Fibroblast of the aortic adventitia (primary cell): ENCODE measurements around the gene BCR. TPM values are rescaled to one million over a fixed set of nuclear protein-coding genes. Genes with fewer than 3 reads are reported as not detected.

Experiments used
- DNase-seq: peaks from one replicate; pipeline ENCODE4 v3.0.0-alpha.2; 2010; ENCODE audit warnings: low read depth
- H3K4me3 ChIP-seq: 2 replicates; pipeline ENCODE4 v1.5.1; 2011; ENCODE audit warnings: low read depth, mild to moderate bottlenecking, control low read depth, low read length, moderate library complexity
- total RNA-seq: library from RNA; depleted of rRNA; stranded (reverse); fragments of >200 nt; gene quantifications from 2 replicates; pipeline ENCODE4 v1.2.3, GENCODE V29; 2012; ENCODE audit warnings: low replicate concordance
- TF ChIP-seq, protein P1 (sequence below): IDR thresholded peaks from 2 replicates; pipeline ENCODE4 v1.5.1; 2011; ENCODE audit warnings: mild to moderate bottlenecking, low read length, control low read depth, inconsistent platforms; ENCODE audit not compliant: insufficient read depth

Gene BCR
- total RNA-seq, 1 donor = 37.3 TPM

DNA sequence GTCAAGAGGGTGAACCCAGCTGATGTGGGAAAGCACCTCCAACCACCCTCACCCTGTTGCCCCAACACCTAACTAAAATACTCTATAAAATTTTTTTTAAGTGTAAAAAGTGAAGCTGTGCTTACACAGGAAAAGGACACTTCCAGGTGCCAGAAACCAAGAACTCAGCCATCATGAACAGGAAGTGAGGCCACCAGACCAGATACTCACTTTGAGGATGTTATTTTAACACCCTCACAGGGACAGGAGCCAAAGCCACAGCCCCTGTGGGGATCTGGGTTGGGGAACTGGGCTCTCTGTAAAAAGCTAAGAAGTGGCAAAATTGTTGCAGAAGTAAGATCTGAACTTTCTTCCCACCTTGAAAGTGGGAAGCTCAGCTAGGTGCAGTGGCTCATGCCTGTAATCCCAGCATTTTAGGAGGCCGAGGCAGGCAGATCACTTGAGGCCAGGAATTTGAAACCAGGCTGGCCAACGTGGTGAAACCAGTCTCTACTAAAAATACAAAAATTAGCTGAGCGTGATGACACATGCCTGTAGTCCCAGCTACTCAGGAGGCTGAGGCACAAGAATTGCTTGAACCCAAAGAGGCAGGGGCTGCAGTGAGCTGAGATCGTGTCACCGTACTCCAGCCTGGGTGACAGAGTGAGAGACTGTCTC lies 42.3 kb upstream of the BCR start:
- DNase-seq = no peak
- TF ChIP-seq, protein P1, sequence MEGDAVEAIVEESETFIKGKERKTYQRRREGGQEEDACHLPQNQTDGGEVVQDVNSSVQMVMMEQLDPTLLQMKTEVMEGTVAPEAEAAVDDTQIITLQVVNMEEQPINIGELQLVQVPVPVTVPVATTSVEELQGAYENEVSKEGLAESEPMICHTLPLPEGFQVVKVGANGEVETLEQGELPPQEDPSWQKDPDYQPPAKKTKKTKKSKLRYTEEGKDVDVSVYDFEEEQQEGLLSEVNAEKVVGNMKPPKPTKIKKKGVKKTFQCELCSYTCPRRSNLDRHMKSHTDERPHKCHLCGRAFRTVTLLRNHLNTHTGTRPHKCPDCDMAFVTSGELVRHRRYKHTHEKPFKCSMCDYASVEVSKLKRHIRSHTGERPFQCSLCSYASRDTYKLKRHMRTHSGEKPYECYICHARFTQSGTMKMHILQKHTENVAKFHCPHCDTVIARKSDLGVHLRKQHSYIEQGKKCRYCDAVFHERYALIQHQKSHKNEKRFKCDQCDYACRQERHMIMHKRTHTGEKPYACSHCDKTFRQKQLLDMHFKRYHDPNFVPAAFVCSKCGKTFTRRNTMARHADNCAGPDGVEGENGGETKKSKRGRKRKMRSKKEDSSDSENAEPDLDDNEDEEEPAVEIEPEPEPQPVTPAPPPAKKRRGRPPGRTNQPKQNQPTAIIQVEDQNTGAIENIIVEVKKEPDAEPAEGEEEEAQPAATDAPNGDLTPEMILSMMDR = no peak
- H3K4me3 ChIP-seq = no peak overlapping the region

DNA sequence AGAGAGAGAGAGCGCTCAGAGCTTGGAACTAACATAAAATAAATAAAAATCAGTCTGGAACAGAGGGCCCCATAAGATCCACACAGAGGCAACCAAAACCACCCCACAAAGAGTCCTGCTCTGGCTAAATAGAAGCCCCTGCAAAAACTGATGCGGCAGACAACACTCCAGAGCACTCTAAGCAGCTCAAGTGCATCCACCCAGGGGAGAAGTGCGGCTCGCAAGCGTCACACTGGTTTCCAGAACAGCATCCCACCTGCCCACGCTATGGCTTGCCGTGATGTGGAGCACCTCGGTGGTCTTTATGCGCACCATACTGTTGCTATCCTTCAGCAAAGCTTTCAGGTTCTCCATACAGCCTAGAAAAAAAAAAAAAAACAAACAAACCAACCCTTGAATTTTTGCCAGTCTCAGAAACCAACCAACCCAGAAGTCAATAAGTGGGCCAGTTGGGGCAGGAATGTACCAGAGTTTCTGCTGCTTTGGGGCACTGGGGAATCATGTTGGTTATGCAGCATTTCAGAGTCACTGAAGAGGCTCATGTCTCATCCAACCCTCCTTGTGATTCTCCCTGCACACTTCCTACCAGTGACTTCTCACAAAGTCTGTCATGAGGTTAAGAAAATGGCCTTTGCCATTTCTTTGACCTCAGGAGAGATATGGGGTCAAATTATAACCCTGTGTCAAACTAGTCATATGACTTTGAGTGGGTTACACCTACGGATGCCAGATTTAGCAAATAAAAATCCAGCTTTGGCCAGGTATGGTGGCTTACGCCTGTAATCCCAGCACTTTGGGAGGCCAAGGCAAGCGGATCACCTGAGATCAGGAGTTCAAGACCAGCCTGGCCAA lies 41.5 kb upstream of the BCR start:
- DNase-seq = no peak
- TF ChIP-seq, protein P1 = no peak
- H3K4me3 ChIP-seq = no peak overlapping the region

DNA sequence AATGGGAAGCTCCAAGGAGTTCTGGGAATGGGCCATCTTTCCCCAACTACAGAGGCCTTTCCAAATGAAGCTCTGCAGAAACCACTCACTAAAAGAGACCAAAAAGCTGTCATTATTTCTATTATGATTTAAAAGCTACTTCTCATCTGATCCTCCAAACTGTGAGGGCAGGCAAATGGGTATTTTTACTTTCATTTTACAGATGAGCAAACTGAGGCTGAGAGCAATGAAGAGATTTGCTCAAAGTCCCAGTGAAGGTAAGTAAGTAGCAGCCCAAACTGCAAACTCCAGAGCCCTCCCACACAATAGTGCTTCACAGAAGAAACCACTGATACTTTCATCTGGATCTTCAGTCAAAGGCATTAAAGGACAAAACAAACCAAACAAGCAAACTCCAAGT lies 39.9 kb upstream of the BCR start:
- no peak for DNase-seq
- no peak overlapping the region for H3K4me3 ChIP-seq
- TF ChIP-seq, protein P1 = no peak

DNA sequence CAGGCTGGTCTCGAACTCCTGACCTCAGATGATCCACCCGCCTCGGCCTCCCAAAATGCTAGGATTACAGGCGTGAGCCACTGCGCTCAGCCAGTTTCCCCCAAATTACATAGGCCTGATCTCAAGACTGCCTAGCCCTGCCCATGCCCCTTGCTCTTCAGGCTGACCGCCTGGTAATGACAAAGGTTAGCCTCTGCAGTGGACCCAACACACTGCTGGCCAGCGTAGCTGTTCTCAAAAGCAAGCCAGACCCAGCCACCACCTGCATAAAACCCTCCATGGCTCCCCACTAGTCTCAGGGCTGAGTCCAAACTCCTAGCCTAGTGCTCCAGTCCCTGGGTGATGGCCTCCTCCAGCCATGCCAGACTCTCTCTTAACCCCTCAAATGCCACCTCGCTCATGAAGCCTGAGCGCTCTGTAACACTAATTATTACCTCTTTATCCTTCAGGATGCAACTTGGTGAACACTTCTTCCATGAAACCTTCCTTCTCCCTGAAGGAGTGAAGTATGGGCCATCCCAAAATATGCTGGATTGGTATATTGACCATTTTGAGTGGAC lies 37.7 kb upstream of the BCR start:
- DNase-seq = no peak
- TF ChIP-seq, protein P1 = no peak
- H3K4me3 ChIP-seq = no peak overlapping the region

DNA sequence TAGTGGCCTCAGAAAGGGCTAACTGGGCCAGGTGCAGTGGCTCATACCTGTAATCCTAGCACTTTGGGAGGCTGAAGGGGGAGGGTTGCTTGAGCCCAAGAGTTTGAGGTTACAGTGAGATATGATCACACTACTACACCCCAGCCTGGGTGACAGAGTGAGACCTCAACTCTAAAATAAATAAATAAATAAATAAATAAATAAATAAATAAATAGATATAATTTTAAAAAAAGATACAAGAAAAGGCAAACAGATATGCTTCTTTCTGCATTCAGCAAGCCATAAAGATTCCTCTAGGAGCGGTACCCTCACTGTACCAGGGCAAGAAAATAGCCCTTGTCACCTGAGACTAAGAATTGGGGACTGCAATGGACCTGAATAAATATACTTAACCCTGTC lies 37.2 kb upstream of the BCR start:
- no peak for DNase-seq
- TF ChIP-seq, protein P1 = no peak
- no peak overlapping the region for H3K4me3 ChIP-seq

DNA sequence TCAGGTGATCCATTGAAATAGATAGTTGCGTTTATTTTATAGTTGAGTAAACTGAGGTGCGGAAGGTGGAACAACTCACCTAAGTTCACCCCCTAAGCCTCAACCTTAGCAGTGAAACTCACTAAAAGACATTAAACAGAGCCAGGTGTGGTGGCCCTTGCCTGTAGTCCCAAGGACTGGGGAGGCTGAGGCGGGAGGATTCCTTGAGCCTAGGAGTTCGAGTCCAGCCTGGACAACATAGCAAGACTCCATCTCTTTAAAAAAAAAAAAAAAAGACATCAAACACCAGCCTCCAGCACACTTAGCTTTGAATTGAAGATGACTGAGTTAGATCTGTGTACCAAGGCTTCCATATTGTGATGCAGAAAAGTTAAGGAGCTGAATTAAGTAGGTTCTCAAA lies 35.9 kb upstream of the BCR start:
- no peak for DNase-seq
- H3K4me3 ChIP-seq = no peak overlapping the region
- TF ChIP-seq, protein P1 = no peak
